HEK293T (cell line): Measurements from ENCODE around the gene COMMD1.
"Not testable (repeated sequence)": the region's sequence is repeated elsewhere in the genome, so short reads cannot be mapped to it uniquely, and the experiment has no call there.

Experiments used
- CTCF ChIA-PET: fragments of 350-600 bp; formaldehyde crosslinking; extraction: SDS; loops from one replicate; lab custom pipeline; 2021; ENCODE audit warnings: antibody characterized with exemption, inconsistent platforms; lab: Yijun Ruan, JAX
- POLR2A ChIA-PET: fragments of 350-600 bp; formaldehyde crosslinking; extraction: SDS; loops from one replicate; lab custom pipeline; 2020; ENCODE audit warnings: antibody characterized with exemption, inconsistent platforms; lab: Yijun Ruan, JAX
- DNase-seq: peaks from one replicate; pipeline ENCODE4 v3.0.0; 2012; ENCODE audit warnings: mixed read lengths; ENCODE audit errors: extremely low spot score
- ARNT ChIP-seq: fragments of 450-650 bp; IDR thresholded peaks from 2 replicates; pipeline ENCODE4 v1.6.1; 2017; ENCODE audit warnings: mild to moderate bottlenecking
- BHLHE40 ChIP-seq: fragments of 450-650 bp; IDR thresholded peaks from 2 replicates; pipeline ENCODE4 v1.6.1; 2016; ENCODE audit warnings: mild to moderate bottlenecking, moderate library complexity, borderline replicate concordance
- CTBP1 ChIP-seq: fragments of 450-650 bp; IDR thresholded peaks from 2 replicates; pipeline ENCODE4 v1.6.1; 2016; ENCODE audit warnings: borderline replicate concordance
- ELF4 ChIP-seq: fragments of 450-650 bp; IDR thresholded peaks from 2 replicates; pipeline ENCODE4 v1.6.1; 2017; ENCODE audit warnings: antibody characterized with exemption
- FOXA1 ChIP-seq: fragments of 450-650 bp; IDR thresholded peaks from 2 replicates; pipeline ENCODE4 v1.6.1; 2016; ENCODE audit warnings: mild to moderate bottlenecking
- FOXK2 ChIP-seq: fragments of 450-650 bp; IDR thresholded peaks from 2 replicates; pipeline ENCODE4 v1.6.1; 2016; ENCODE audit warnings: mild to moderate bottlenecking
- FOXM1 ChIP-seq: fragments of 450-650 bp; IDR thresholded peaks from 2 replicates; pipeline ENCODE4 v1.6.1; 2017; ENCODE audit warnings: mild to moderate bottlenecking, borderline replicate concordance
- HDGF ChIP-seq: fragments of 450-650 bp; IDR thresholded peaks from 2 replicates; pipeline ENCODE4 v1.6.1; 2017; ENCODE audit warnings: antibody characterized with exemption, borderline replicate concordance
- L3MBTL2 ChIP-seq: fragments of 450-650 bp; conservative IDR thresholded peaks from 2 replicates; pipeline ENCODE4 v1.6.1; 2016; ENCODE audit warnings: mild to moderate bottlenecking
- LEF1 ChIP-seq: fragments of 450-650 bp; IDR thresholded peaks from 2 replicates; pipeline ENCODE4 v1.6.1; 2017; ENCODE audit warnings: mild to moderate bottlenecking, borderline replicate concordance
- NFRKB ChIP-seq: fragments of 450-650 bp; IDR thresholded peaks from 2 replicates; pipeline ENCODE4 v1.6.1; 2016; ENCODE audit warnings: mild to moderate bottlenecking, moderate library complexity
- PKNOX1 ChIP-seq: fragments of 450-650 bp; IDR thresholded peaks from 2 replicates; pipeline ENCODE4 v1.6.1; 2016
- SP1 ChIP-seq: fragments of 450-650 bp; IDR thresholded peaks from 2 replicates; pipeline ENCODE4 v1.6.1; 2017
- SUZ12 ChIP-seq: fragments of 450-650 bp; IDR thresholded peaks from 2 replicates; pipeline ENCODE4 v1.6.1; 2016; ENCODE audit warnings: mild to moderate bottlenecking
- TARDBP ChIP-seq: fragments of 450-650 bp; IDR thresholded peaks from 2 replicates; pipeline ENCODE4 v1.6.1; 2016
- ZNF384 ChIP-seq: fragments of 450-650 bp; IDR thresholded peaks from 2 replicates; pipeline ENCODE4 v1.6.1; 2016

COMMD1 gene

GRCh38 chr2:61911510-61911909, 6.0 kb downstream of the COMMD1 start:
- ChIA-PET POLR2A (no interaction called here), CTCF (no interaction called here)
- no peak for DNase-seq
- no peak for TF ChIP-seq FOXA1
- TF ChIP-seq SUZ12 = no peak
- TF ChIP-seq NFRKB = no peak
- no peak for TF ChIP-seq HDGF
- no peak for TF ChIP-seq ZNF384

- CTCF ChIA-PET, DNase-seq, POLR2A ChIA-PET: not testable (repeated sequence)
Observed at GRCh38 chr2:61914794-61915193, 9.3 kb downstream of the COMMD1 start.

- ChIA-PET CTCF (interaction anchor here (1.5 kb wide), 1 partner anchor 490 kb away, joined by 3 read pairs; no protein-coding TSS in a partner anchor), POLR2A (no interaction called here)
- DNase-seq = no peak
- TF ChIP-seq FOXM1 (no peak), FOXK2 (no peak), NFRKB (no peak), HDGF (no peak), SUZ12 (no peak)
Observed at GRCh38 chr2:61920548-61920947, 15.1 kb downstream of the COMMD1 start.

- ChIA-PET CTCF (interaction anchor here (0.7 kb wide), 1 partner anchor 489 kb away, joined by 3 read pairs; no protein-coding TSS in a partner anchor), POLR2A (no interaction called here)
- DNase-seq = no peak
- no peak for TF ChIP-seq FOXM1
- no peak for TF ChIP-seq CTBP1
- TF ChIP-seq ELF4 = no peak
- TF ChIP-seq SUZ12 = no peak
- TF ChIP-seq HDGF = no peak
Observed at GRCh38 chr2:61922714-61923113, 17.2 kb downstream of the COMMD1 start.

DNA sequence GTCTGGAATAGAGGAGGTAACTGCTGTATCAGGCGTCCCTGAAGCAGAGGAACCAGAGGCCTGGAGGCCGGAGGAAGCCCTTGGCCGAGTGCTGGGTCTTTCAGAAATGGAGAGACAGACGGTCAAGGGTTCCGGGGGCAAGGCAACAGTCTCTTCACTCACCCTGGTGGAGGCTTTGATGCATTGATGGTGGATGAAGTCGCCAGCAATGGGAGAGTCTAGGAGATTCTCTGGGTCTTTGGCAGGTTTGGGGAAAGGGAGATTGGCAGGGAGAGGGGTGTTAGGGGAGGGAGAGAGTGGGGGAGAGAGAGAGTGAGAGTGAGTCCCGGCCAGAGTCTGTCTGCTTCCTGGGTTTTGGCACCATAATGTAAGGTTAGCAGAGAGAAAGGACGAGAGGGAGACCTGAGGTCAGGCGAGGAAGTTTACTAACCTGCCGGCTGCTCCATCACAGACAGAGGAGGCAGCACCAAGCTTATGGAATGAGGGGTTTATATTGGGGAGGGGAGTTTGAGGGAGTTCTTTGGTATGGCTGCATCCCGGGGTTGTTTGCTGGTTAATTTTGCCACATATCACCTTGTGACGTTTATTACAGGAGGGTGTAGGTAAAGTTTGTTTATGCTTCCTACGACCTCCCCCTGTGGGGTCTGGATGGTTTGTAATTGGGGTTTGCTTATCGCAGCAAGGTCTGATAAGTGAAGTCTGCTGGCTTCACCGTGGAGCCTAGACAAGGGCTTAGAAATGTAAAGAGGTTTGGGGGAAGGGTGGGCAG, 19.6 kb downstream of the COMMD1 start:
- DNase-seq = no peak
- CTCF ChIA-PET = no interaction called here

GRCh38 chr2:61926531-61927477, 21.3 kb downstream of the COMMD1 start:
- no peak for TF ChIP-seq HDGF
- no peak for TF ChIP-seq ARNT
- TF ChIP-seq LEF1 = no peak
- TF ChIP-seq CTBP1 = no peak
- no peak for TF ChIP-seq NFRKB
- TF ChIP-seq SP1 = no peak
- TF ChIP-seq ELF4 = no peak
- no peak for TF ChIP-seq SUZ12
- no peak for TF ChIP-seq FOXM1
- no peak for TF ChIP-seq TARDBP
- no peak for TF ChIP-seq FOXK2
- no peak for TF ChIP-seq L3MBTL2
- no peak for TF ChIP-seq ZNF384
- DNase-seq = no peak

More for the DNA sequence above, 19.6 kb downstream of the COMMD1 start:
- TF ChIP-seq PKNOX1 (no peak), SUZ12 (no peak), FOXM1 (no peak), ARNT (no peak), FOXK2 (no peak), CTBP1 (no peak), L3MBTL2 (no peak)
- POLR2A ChIA-PET = no interaction called here

GRCh38 chr2:61928826-61929461, 23.5 kb downstream of the COMMD1 start:
- TF ChIP-seq LEF1 (no peak), NFRKB (no peak), ZNF384 (no peak), L3MBTL2 (no peak), ARNT (no peak), BHLHE40 (no peak), PKNOX1 (no peak), FOXK2 (no peak), FOXA1 (no peak), TARDBP (no peak), HDGF (no peak), ELF4 (no peak), SUZ12 (no peak), FOXM1 (no peak), SP1 (no peak), CTBP1 (no peak)
- CTCF ChIA-PET = no interaction called here
- no peak for DNase-seq
- POLR2A ChIA-PET = no interaction called here

More at GRCh38 chr2:61926531-61927477, 21.3 kb downstream of the COMMD1 start:
- ChIA-PET POLR2A (no interaction called here), CTCF (interaction anchor here (0.7 kb wide), 1 partner anchor 284 kb away, joined by 3 read pairs; no protein-coding TSS in a partner anchor)
